Myometrial cell (primary cell): ENCODE results near the gene TNKS1BP1. TPM values are rescaled to one million over a fixed set of nuclear protein-coding genes. Genes with fewer than 3 reads are reported as not detected.

Experiments used
- total RNA-seq: library from RNA; depleted of rRNA; stranded (reverse); fragments of >200 nt; gene quantifications from 2 replicates; pipeline ENCODE4 v1.2.3, GENCODE V29; 2015

TNKS1BP1 gene, protein sequence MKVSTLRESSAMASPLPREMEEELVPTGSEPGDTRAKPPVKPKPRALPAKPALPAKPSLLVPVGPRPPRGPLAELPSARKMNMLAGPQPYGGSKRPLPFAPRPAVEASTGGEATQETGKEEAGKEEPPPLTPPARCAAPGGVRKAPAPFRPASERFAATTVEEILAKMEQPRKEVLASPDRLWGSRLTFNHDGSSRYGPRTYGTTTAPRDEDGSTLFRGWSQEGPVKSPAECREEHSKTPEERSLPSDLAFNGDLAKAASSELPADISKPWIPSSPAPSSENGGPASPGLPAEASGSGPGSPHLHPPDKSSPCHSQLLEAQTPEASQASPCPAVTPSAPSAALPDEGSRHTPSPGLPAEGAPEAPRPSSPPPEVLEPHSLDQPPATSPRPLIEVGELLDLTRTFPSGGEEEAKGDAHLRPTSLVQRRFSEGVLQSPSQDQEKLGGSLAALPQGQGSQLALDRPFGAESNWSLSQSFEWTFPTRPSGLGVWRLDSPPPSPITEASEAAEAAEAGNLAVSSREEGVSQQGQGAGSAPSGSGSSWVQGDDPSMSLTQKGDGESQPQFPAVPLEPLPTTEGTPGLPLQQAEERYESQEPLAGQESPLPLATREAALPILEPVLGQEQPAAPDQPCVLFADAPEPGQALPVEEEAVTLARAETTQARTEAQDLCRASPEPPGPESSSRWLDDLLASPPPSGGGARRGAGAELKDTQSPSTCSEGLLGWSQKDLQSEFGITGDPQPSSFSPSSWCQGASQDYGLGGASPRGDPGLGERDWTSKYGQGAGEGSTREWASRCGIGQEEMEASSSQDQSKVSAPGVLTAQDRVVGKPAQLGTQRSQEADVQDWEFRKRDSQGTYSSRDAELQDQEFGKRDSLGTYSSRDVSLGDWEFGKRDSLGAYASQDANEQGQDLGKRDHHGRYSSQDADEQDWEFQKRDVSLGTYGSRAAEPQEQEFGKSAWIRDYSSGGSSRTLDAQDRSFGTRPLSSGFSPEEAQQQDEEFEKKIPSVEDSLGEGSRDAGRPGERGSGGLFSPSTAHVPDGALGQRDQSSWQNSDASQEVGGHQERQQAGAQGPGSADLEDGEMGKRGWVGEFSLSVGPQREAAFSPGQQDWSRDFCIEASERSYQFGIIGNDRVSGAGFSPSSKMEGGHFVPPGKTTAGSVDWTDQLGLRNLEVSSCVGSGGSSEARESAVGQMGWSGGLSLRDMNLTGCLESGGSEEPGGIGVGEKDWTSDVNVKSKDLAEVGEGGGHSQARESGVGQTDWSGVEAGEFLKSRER (N-terminal part only)
- 72.8 and 73.8 TPM in 2 replicates for total RNA-seq

GRCh38 chr11:57324886-57325734 lies at the start of gene TNKS1BP1:
Gene TNKS1BP1 (minus strand): TSS chr11:57324952. CDS start chr11:57321885, 3,067 bp downstream.

GRCh38 chr11:57338142-57338541 lies 13.4 kb upstream of the TNKS1BP1 start, which contains the start of gene P2RX3:
Gene P2RX3 (plus strand): TSS chr11:57338352. CDS start chr11:57338551, 199 bp downstream.

GRCh38 chr11:57335343-57336110 lies 10.8 kb upstream of the TNKS1BP1 start, which contains the start of gene SSRP1:
Gene SSRP1 (minus strand): TSS chr11:57335892. CDS start chr11:57335121, 771 bp downstream.

Other genes starting within 250 kb of the TNKS1BP1 start
- not detected in 2 replicates for gene LRRC55, start 143.0 kb downstream of the TNKS1BP1 start, total RNA-seq
- gene APLNR, start 87.7 kb downstream of the TNKS1BP1 start, total RNA-seq, result not detected in 2 replicates
- 103 and 138 TPM in 2 replicates for gene SSRP1, start 10.9 kb upstream of the TNKS1BP1 start, total RNA-seq
- gene P2RX3, start 13.4 kb upstream of the TNKS1BP1 start, total RNA-seq, result not detected in 2 replicates
- not detected in 2 replicates for gene PRG3, start 56.2 kb upstream of the TNKS1BP1 start, total RNA-seq
- not detected in 2 replicates for gene PRG2, start 65.7 kb upstream of the TNKS1BP1 start, total RNA-seq
- gene SLC43A3, start 102.2 kb upstream of the TNKS1BP1 start, total RNA-seq, result 83.5 and 190 TPM in 2 replicates
- 1.4 and 1.7 TPM in 2 replicates for gene RTN4RL2, start 135.6 kb upstream of the TNKS1BP1 start, total RNA-seq
- gene SLC43A1, start 190.8 kb upstream of the TNKS1BP1 start, total RNA-seq, result 19.9 and 20.9 TPM in 2 replicates
- gene TIMM10, start 205.8 kb upstream of the TNKS1BP1 start, total RNA-seq, result 41.5 and 43.8 TPM in 2 replicates
- not detected in 2 replicates for gene SMTNL1, start 212.6 kb upstream of the TNKS1BP1 start, total RNA-seq
- 66.6 and 96.0 TPM in 2 replicates for gene UBE2L6, start 242.7 kb upstream of the TNKS1BP1 start, total RNA-seq